Activated CD4-positive, alpha-beta T cell treated with anti-CD3 and anti-CD28 coated beads for 1 hour (primary cell): ENCODE data around the gene ERC2.

Source experiments
- DNase-seq: peaks from one replicate; pipeline ENCODE4 v3.0.0-alpha.2; 2020

Gene ERC2

DNA sequence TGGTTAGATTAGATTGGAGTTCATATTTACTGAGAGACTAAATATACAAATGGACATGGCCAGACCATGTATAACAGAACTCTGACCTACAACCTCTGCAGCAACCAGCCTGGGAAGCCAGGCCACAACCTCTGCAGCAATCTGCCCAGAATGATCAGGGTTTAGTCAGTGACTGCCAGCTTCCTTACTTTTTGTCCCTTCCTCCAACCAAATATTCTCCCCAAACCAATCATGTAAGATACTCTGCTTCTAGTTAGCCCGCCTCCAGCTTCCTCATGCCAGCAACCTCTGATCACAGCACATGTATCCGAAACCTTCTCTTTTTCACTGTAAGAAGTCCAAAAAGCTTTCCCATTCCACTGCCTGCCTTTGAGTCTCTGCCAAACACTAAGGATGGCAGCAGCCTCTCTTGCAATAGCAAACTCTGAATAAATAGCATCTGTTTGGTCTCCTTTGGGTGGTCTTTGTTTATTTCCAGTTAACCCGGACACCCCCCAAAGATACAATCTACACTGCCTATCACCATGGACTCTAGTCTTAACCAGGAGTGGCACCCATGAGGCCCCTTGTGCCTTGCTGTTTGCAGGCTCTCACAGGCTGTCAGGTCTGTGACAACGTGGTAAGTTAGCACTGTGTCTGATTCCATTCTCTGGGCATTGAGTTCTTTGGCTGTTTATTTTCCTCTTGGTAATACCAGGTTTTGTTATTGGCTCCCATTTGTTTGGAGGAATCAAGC is 102.2 kb downstream of the ERC2 start:
- no peak for DNase-seq

DNA sequence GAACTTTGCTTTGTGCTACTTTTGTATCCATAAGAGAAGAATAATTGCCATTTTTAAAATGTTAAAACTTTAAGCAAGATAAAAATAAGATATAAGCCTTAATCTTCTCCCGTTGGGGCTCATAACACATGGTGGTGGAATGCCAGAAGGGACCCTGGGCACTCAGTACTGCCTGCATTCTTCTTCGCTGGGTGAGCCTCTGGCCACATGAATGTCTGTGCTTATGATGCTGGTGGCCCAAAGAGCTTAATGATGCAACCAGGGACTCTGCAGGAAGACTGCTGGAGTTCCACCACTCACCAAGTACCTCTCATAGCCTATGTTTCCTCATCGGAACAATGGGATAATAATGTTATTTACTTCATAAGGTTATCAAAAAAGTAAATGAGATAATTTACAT is 103.6 kb downstream of the ERC2 start:
- DNase-seq: no peak

- no peak for DNase-seq
Measured at GRCh38 chr3:56363720-56364119, 104.5 kb downstream of the ERC2 start.

DNA sequence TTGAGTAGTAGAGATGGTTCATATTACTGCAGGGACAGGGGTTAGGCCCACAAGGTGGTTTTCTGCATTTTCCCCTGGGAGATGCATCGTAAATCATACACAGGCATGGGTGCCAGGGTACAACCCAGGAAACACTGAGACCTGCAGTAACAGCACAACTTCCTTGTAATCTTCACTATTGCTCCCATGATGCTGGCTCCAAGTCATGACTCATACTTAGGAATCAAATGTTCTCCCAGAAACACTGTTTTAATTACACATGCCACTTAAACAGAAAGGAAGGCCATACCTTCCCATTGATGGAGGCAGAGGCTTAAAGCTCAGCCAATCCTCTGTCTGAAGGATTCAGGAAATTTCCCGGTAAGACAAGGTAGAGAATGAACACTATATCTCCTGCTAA is 106.5 kb downstream of the ERC2 start:
- DNase-seq: no peak

GRCh38 chr3:56357266-56357665 is 111.0 kb downstream of the ERC2 start:
- DNase-seq: no peak

DNA sequence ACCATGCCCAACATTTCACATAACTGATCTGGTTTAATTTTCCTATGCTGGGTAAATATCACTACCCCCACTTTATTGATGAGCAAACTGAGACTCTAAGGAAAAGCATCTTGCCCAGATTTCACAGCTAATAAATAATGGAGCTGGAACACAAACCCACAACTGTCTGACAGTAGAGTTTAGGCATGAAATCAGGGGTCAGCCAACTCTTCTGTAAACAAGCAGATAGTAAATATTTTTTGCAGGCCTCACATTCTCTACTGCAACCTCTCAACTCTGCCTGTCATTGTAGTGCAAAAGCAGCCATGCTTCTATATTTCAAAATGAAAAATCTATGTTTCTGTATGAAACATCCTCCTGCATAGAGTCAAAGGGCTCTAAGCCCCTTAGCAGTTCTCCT is 111.5 kb downstream of the ERC2 start:
- no peak for DNase-seq

GRCh38 chr3:56355570-56356185 is 112.6 kb downstream of the ERC2 start:
- DNase-seq: no peak

DNA sequence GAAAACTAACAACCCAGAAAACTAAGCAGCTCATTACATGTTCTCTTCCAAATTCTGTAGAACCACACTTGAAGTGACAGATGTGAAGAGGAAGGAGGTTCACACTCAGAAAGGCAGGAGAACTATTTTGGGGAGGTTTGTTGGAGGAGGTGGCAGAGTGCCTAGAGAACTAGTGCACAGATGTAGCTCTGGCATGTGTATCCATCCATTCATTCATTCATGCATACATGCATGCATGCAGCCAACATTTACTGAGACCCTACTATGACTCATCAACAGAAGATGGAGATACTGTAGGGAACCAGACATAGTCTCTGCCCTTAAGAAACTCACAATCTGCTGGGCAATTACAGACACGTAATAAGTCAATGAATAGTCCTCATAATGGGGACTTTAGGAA is 116.7 kb downstream of the ERC2 start:
- no peak for DNase-seq

DNA sequence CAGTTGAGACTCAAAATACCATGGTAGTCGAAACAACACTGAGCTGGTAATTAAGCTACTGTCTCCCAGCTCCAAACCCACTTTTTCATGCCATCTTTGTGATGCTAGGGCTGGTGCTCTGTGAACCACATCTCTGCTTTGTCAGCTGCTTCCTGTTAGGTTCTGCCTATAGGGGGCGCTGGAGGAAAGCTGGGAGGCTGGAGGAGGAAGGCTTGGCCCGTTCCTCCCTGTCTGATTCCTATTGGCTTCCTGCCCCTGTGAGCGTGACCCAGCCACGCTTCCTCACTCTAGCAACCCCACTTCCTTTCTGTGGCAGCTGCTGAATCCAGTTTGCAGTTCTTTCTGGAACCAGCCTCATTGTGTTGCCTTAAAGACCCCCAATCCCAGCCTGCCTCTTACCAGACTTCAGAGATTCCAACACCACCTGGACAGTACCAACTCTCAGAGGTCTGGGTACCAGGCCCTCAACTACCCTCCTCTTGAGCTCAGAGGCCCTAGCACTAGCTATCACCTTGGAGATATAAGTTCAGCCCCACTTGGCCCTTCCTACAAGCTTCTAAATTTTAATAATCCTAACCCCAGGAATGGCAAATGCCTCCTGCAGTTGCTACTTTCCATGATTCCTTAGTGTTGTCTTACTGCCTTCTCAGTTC is 120.9 kb downstream of the ERC2 start:
- DNase-seq: no peak

GRCh38 chr3:56342475-56342874 is 125.8 kb downstream of the ERC2 start:
- DNase-seq: no peak

DNA sequence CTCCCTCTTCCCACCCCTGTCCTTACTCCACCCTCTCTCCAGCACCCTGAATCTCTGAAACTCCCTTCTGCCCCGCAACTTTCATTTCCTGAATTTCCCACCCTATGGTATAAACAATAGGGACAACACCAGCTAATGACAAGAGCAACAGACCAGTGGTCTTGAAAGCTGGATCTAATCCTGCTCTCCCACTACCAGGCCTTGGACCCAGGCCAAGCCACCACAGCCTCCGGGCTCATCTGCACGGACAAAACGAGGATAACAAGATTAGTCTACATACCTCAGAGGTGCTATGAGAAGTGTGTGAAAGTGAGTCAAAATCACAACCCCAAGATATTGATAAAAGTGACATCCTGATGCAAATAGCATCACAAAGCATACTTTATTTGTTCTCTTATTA is 128.6 kb downstream of the ERC2 start:
- no peak for DNase-seq

DNA sequence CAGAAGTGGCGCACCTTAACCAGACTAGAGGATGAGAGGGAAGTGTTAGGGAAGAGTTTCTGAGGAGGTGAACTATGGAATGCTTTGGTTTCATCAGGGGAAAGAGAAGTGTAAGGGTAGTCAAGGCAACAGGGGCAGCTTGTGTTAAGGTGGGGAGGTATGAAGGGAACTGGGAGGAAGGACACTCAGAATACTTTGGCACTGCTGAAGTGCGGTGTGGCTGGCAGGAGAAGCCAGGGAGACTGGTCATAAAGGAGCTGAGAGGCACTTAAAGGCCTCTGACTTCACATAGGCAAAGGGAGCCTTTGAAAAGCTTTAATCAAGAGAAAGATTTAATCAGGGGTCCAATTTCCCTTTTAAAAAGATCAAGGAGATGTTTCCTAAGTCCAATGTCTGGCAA is 129.0 kb downstream of the ERC2 start:
- DNase-seq: no peak

DNA sequence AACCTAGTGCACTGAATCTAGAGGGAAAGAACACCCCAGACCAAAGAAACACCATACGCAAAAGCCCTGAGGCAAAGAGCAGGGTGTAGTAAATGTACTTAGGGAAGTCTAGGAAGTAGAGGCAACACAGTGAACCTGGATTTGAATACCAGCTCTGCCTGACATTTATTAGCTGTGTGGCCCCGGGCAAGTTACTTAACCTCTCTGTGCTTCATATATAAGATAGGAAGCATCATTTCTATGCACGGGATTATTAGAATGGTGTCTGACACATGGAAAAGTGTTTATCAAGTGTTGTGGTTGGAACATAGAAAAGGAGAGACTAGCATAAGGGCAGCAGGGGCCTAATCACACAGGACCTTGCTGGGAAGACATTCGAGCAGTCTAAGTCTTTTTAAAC is 132.2 kb downstream of the ERC2 start:
- no peak for DNase-seq

GRCh38 chr3:56324473-56324872 is 143.8 kb downstream of the ERC2 start:
- no peak for DNase-seq

- DNase-seq: no peak
Measured at GRCh38 chr3:56323986-56324420, 144.3 kb downstream of the ERC2 start.

GRCh38 chr3:56322862-56323261 is 145.4 kb downstream of the ERC2 start:
- DNase-seq: no peak

- DNase-seq: no peak
Measured at GRCh38 chr3:56321892-56322291, 146.4 kb downstream of the ERC2 start.

GRCh38 chr3:56321383-56321782 is 146.9 kb downstream of the ERC2 start:
- no peak for DNase-seq

DNA sequence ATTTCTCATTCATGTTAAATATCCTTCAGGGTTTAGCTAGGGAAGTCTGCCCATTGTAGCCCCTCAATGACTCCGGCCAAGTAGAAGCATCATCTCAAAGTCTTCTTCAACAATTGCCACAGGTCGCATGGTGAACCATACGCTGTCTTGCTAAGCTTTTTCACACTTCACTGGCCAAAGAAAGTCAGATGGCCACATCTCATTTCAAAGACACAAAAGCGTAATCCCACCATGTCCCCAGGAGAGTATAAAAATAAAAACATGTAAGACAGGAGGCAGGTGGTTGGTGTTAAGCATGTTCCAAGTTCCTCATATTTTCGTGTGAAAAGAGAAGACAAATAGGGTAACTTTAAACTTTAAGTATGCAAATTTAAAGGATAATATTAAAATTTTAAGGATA is 147.4 kb downstream of the ERC2 start:
- DNase-seq: no peak

DNA sequence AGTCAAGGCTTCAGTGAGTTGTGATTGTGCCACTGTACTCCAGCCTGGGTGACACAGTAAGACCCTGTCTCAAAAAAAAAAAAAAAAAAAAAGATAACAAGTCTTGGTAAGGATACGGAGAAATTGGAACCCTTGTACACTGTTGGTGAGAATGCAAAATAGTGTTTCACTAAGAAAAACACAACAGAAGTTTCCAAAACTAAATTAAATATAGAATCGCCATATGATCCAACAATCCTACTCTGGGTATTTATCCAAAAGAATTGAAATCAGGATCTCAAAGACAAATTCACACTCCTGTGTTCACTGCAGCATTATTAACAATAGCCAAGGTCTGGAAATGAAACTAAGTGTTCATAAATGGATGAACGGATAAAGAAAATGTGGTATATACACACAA is 149.4 kb downstream of the ERC2 start:
- DNase-seq: no peak

DNA sequence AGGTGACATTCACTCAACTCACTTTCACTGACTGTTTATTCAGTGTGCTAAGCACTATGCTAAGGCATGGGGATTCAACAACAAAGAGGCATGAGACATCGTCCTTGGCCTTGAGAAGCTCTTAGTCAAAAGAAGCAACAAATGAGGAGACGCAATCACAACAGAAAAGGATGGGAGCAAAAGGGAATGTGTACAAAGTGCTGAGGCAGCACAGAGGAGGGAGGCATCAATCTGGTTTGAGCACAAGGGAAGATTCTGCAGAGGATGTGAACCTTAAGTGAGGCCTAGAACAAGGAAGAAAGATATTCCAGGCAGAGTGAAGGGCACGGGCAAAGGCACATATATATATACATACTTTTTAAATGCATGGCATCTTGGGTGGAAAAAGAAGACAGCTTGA is 151.3 kb downstream of the ERC2 start:
- no peak for DNase-seq

DNA sequence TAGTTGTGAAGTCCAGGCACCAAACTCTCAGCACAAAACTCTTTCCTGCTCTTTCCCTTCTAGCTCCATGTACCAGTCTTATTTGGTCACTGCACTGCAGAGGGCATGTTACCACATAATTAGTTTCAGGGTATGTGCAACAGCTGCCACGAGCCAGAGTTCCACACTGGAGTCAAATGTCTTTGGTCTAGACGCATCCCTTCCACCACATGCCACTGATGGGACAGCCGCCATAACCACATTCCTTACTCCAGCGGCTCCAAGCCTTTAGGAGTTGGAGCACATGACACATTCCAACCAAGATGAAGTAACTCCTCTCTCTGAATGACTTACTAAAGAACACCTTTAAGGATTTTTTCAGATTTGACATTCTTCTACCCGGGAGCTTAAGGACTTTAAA is 153.4 kb downstream of the ERC2 start:
- DNase-seq: no peak

- DNase-seq: no peak
Measured at GRCh38 chr3:56309465-56309864, 158.8 kb downstream of the ERC2 start.

- no peak for DNase-seq
Measured at GRCh38 chr3:56308471-56308870, 159.8 kb downstream of the ERC2 start.

DNA sequence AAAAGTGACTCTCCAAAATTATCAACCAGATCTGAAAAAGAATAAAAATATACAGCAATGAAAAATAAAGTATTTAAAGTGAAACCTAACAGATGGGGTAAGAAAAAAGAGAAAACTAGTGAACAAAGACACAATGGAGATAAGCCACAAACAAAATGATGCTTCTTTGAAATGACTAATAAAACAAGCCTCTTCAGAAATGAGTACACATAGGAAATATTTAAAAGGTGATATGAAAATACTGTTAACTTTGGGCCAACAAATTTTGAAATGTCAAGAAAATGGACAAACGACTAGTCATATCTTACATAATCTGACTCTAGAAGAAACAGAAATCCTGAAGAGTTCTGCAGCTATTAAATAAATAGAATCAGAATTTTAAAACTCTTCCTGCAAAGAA is 164.2 kb downstream of the ERC2 start:
- no peak for DNase-seq
